ENCODE data around the gene SPATC1L. TPM values are rescaled to one million over a fixed set of nuclear protein-coding genes. Genes with fewer than 3 reads are reported as not detected.
A peak's percentile ranks its signal among the peaks of the same experiment; 100 is the strongest.

The SPATC1L gene
- total RNA-seq: 10 to 100 TPM; 23.2 to 24.2 TPM

DNA sequence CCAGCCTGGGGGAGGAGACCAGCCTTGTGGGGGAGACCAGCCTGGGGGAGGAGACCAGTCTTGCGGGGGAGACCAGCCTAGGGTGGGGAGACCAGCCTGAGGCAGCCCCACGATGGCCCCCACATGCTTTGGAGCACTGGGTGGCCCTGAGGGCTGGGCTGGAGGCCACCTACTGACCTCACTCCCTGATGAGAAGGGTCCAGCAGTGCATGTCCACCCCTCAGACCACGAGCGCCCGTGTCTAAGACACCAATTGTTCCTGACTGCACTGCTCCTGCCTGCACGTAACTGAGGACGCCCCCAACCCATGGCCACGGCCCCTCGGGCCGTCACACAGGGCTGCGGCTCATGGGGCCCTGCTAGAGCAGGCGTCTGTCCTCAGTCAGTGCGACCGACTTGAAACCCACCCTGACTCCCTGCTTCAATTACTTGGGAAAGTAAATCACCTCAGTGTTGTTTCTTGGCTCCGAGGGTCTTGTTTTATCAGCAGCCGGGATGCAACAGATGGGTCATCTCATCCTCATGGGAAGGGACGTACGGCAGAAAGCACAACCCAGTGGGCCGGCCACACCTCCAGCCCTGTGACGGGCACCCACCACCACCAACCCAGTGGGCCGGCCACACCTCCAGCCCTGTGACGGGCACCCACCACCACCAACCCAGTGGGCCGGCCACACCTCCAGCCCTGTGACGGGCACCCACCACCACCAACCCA lies at the start of gene SPATC1L:
TSS of gene SPATC1L (minus strand) at position 550 of the 715 bp plus-strand sequence. CDS start 1,643 bp downstream, outside the sequence.
- ChIA-PET POLR2A (no interaction called here), CTCF (no interaction called here)
- ATAC-seq: peak; percentile 59

DNA sequence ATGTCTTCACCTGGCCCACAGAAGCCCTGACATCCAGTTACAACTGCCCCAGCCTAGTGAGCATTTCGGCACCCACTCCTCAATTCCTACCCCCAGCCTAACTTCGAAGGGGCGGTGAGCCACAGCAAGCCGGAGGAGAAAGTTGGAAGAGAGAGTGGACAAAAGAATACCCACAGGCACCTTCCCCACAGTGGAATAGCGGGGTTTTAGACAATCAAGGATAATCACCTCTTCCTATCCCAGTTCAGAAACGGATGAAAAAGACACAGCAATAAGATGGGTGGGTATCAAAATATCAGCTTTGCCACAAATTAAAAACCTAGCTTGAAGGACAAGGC lies 45.6 kb upstream of the SPATC1L start:
- ChIA-PET CTCF (interaction anchor here (0.9 to 2.2 kb wide), 7 partner anchors 15 to 256 kb away, joined by 3 to 8 read pairs (median 4); partner anchors contain the start of genes MCM3AP and YBEY), POLR2A (interaction anchor here (0.6 to 1.6 kb wide), 5 partner anchors 10 to 95 kb away, joined by 3 to 4 read pairs (median 3); no protein-coding TSS in a partner anchor)
- peaks cover 52% of the 10 kb centered on the region for H3K4me1 Mint-ChIP-seq (ENCODE audit: low read depth)
- peaks cover 49% of the 10 kb centered on the region for H3K36me3 Mint-ChIP-seq (ENCODE audit: low read depth)
- H3K9me3 Mint-ChIP-seq: no peaks in the 10 kb centered on the region
- DNase-seq: no peak
- intact Hi-C loops (cut with micrococcal nuclease): no loop called here
- no peak for ATAC-seq
- TF ChIP-seq, protein P1, sequence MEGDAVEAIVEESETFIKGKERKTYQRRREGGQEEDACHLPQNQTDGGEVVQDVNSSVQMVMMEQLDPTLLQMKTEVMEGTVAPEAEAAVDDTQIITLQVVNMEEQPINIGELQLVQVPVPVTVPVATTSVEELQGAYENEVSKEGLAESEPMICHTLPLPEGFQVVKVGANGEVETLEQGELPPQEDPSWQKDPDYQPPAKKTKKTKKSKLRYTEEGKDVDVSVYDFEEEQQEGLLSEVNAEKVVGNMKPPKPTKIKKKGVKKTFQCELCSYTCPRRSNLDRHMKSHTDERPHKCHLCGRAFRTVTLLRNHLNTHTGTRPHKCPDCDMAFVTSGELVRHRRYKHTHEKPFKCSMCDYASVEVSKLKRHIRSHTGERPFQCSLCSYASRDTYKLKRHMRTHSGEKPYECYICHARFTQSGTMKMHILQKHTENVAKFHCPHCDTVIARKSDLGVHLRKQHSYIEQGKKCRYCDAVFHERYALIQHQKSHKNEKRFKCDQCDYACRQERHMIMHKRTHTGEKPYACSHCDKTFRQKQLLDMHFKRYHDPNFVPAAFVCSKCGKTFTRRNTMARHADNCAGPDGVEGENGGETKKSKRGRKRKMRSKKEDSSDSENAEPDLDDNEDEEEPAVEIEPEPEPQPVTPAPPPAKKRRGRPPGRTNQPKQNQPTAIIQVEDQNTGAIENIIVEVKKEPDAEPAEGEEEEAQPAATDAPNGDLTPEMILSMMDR (IDR thresholded peaks at IDR 0.05): no peak
- H3K27me3 Mint-ChIP-seq: no peaks in the 10 kb centered on the region
- H3K4me3 Mint-ChIP-seq: peak overlapping the region; percentile 76
- peak overlapping the region; percentile 57 for H3K27ac Mint-ChIP-seq

More for the DNA sequence above, at the start of gene SPATC1L:
- Mint-ChIP-seq H3K36me3 (ENCODE audit: low read depth) (no peaks in the 10 kb centered on the region), H3K9me3 (no peaks in the 10 kb centered on the region), H3K4me3 (peak within 1 kb of the TSS; percentile 87), H3K27ac (peak within 1 kb of the TSS; percentile 93), H3K27me3 (no peaks in the 10 kb centered on the region), H3K4me1 (ENCODE audit: low read depth) (peaks cover 18% of the 10 kb centered on the region)
- TF ChIP-seq, protein P1 (IDR thresholded peaks at IDR 0.05): no peak
- intact Hi-C loops (cut with micrococcal nuclease): no loop called here
- peak; percentile 65 for DNase-seq

DNA sequence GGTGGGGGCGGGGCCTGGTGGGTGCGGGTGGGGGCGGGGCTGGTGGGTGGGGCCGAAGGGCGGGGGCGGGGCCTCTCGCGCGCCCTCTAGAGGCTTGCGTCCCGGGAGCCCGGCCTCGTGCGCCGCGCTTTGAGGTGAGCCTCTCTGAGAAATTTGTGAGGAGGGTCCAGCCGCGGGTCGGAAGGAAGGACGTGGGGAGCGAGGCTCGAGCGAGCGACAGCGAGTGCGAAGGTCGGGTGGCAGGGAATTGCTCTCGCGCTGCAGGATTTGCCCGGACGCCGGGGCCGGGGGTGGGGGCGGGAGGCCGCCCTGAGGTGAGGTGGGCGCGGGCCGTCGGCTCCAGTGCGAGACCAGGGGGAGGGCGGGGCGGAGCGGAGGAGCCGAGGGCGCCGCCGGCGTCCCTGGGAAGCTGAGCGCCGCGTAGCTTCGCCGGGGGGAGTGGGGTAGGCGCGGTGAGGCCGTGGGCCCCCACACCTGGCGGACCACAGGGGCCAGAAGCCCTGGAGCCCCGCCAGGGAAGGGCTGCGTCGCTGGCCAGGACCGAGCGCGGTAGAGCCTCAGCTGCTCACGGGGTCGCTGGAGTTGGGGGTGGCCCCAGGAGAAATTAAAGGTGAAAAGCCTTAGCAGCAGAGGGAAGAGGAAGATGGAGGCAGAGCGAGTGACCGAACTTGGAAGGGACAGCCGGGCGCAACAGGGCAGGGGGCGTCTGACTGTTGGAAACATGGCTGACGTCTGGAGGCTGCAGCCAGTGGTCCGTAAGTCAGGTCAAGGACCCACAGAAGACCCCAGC lies 45.1 kb upstream of the SPATC1L start:
- no peak for DNase-seq
- Mint-ChIP-seq H3K4me3 (peak overlapping the region; percentile 76), H3K36me3 (ENCODE audit: low read depth) (peaks cover 43% of the 10 kb centered on the region), H3K9me3 (no peaks in the 10 kb centered on the region), H3K4me1 (ENCODE audit: low read depth) (peaks cover 46% of the 10 kb centered on the region), H3K27ac (peak overlapping the region; percentile 97), H3K27me3 (no peaks in the 10 kb centered on the region)
- ChIA-PET POLR2A (interaction anchor here (0.6 to 1.6 kb wide), 4 partner anchors 10 to 96 kb away, joined by 3 to 4 read pairs (median 4); no protein-coding TSS in a partner anchor), CTCF (interaction anchor here (0.9 to 2.2 kb wide), 6 partner anchors 15 to 86 kb away, joined by 3 to 8 read pairs (median 4); partner anchors contain the start of genes MCM3AP and YBEY)
- ATAC-seq: peak; percentile 36
- TF ChIP-seq, protein P1 (IDR thresholded peaks at IDR 0.05): peak; percentile 65
- intact Hi-C loops (cut with micrococcal nuclease): no loop called here

DNA sequence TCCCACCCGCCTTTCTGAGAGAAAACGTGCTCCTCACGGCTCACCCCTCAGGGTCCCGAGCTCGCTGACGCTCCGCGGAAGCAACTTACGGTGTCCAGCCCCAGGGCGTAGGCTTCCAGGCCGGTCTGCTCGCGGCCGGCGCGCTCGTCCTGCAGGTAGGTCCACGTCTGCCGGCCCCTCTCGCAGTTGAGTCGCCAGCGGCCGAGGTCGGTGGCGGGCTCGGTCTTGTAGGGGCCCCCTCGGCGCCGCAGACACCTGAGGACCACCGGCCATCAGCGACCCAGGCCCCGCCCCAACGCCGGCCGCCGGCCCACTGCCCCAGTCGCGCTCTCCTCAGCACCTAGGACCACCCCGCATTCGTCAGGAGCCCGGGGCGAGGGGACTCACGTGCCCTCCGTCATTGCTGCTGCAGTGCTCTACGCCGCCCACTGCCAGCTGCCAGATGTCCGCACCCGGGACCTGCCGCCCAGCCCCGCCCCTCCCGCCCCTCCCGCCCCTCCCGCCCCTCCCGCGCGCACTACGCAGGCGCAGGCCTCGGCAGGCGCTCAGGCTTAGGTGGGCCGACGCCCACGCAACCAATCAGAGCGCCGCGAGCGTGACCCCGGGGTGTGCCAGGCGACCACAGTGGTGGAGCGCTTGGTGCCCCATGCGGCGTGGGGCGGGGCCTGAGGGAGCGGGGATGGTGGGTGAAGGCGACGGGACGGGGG lies 44.2 kb upstream of the SPATC1L start, which contains the start of gene LSS:
TSS of gene LSS (minus strand) at position 430 of the 707 bp plus-strand sequence. CDS start at position 401, 29 bp downstream.
- peak within 1 kb of the TSS; percentile 97 for H3K27ac Mint-ChIP-seq
- ChIA-PET CTCF (interaction anchor here (1.8 kb wide), 1 partner anchor 85 kb away, joined by 6 read pairs; no protein-coding TSS in a partner anchor), POLR2A (interaction anchor here (1.1 to 1.3 kb wide), 2 partner anchors 9 to 72 kb away, joined by 3 read pairs; no protein-coding TSS in a partner anchor)
- TF ChIP-seq, protein P1 (IDR thresholded peaks at IDR 0.05): no peak
- H3K36me3 Mint-ChIP-seq (ENCODE audit: low read depth): peaks cover 35% of the 10 kb centered on the region
- intact Hi-C loops (cut with micrococcal nuclease): no loop called here
- H3K9me3 Mint-ChIP-seq: no peaks in the 10 kb centered on the region
- peak; percentile 95 for ATAC-seq
- DNase-seq: peak; percentile 97
- peaks cover 38% of the 10 kb centered on the region for H3K4me1 Mint-ChIP-seq (ENCODE audit: low read depth)
- no peaks in the 10 kb centered on the region for H3K27me3 Mint-ChIP-seq
- peak within 1 kb of the TSS; percentile 76 for H3K4me3 Mint-ChIP-seq

Data from activated CD8-positive, alpha-beta T cell treated with anti-CD3 and anti-CD28 coated beads for 36 hours (primary cell).